ENCODE measurements around the gene FGGY. TPM values are rescaled to one million over a fixed set of nuclear protein-coding genes. Genes with fewer than 3 reads are reported as not detected.
"Not testable (repeated sequence)": the region's sequence is repeated elsewhere in the genome, so short reads cannot be mapped to it uniquely, and the experiment has no call there.

The FGGY gene
- total and polyA plus RNA-seq, 2 donors (not counting 3 experiments of a cell fraction or from before 2014, with no cell fraction given), result 5.6 to 6.4 TPM

GRCh38 chr1:59468828-59469428, 172.0 kb downstream of the FGGY start:
- POLR2A ChIA-PET, result no interaction called here
- Histone ChIP-seq H3K36me3 (ENCODE audit: control insufficient read depth in 2 of 2, extremely low read depth in 1 of 2, insufficient read depth in 2 of 2, low read length in 2 of 2) (no peaks in the 10 kb centered on the region), H2AFZ (ENCODE audit: low read depth, low read length) (no peak overlapping the region), H3K27me3 (ENCODE audit: control insufficient read depth in 2 of 2, insufficient read depth in 2 of 2, low read length in 2 of 2) (no peaks in the 10 kb centered on the region), H3K4me2 (ENCODE audit: insufficient read depth, low read length) (no peak overlapping the region), H3K4me1 (ENCODE audit: control insufficient read depth, extremely low read depth, insufficient read depth, low read length) (no peaks in the 10 kb centered on the region), H3K9me1 (replicated peaks; ENCODE audit: control insufficient read depth, extremely low read depth, insufficient read depth, low read length) (no peaks in the 10 kb centered on the region), H3K4me3 (replicated peaks in 1 of 3; ENCODE audit: insufficient read depth in 1 of 3, low read depth in 1 of 3, low read length in 3 of 3) (no peak overlapping the region), H3K79me2 (ENCODE audit: control insufficient read depth, insufficient read depth, low read length) (no peaks in the 10 kb centered on the region), H4K20me1 (replicated peaks; ENCODE audit: control insufficient read depth, extremely low read depth, insufficient read depth, low read length) (no peaks in the 10 kb centered on the region), H3K27ac (ENCODE audit: insufficient read depth, low read depth, low read length) (no peak overlapping the region), H3K9me3 (replicated peaks; ENCODE audit: control insufficient read depth, insufficient read depth, low read length) (no peaks in the 10 kb centered on the region), H3K9ac (replicated peaks; ENCODE audit: extremely low read depth, insufficient read depth, low read length) (no peak overlapping the region)
- FAIRE-seq, result no peak
- no peak for TF ChIP-seq EZH2 (IDR thresholded peaks at IDR 0.05; ENCODE audit: borderline replicate concordance, low read depth, low read length, severe bottlenecking)
- no peak for TF ChIP-seq POLR2A (IDR thresholded peaks at IDR 0.05; ENCODE audit: low read depth, low read length)
- TF ChIP-seq, protein P1, sequence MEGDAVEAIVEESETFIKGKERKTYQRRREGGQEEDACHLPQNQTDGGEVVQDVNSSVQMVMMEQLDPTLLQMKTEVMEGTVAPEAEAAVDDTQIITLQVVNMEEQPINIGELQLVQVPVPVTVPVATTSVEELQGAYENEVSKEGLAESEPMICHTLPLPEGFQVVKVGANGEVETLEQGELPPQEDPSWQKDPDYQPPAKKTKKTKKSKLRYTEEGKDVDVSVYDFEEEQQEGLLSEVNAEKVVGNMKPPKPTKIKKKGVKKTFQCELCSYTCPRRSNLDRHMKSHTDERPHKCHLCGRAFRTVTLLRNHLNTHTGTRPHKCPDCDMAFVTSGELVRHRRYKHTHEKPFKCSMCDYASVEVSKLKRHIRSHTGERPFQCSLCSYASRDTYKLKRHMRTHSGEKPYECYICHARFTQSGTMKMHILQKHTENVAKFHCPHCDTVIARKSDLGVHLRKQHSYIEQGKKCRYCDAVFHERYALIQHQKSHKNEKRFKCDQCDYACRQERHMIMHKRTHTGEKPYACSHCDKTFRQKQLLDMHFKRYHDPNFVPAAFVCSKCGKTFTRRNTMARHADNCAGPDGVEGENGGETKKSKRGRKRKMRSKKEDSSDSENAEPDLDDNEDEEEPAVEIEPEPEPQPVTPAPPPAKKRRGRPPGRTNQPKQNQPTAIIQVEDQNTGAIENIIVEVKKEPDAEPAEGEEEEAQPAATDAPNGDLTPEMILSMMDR (IDR thresholded peaks at IDR 0.05; ENCODE audit: extremely low read depth in 1 of 2, insufficient read depth in 1 of 2, low read depth in 1 of 2, low read length in 2 of 2), result no peak
- no peak for TF ChIP-seq JUN (IDR thresholded peaks at IDR 0.05; ENCODE audit: borderline replicate concordance, insufficient read depth, insufficient read length, low read depth)
- no peak for TF ChIP-seq GATA2 (IDR thresholded peaks at IDR 0.05; ENCODE audit: insufficient read depth, insufficient read length, low read depth, low read length)
- no peak for TF ChIP-seq MYC (IDR thresholded peaks at IDR 0.05; ENCODE audit: low read depth, low read length)
- no peak for TF ChIP-seq FOS (IDR thresholded peaks at IDR 0.05; ENCODE audit: borderline replicate concordance, insufficient read depth, low read length)
- TF ChIP-seq MAX (IDR thresholded peaks at IDR 0.05; ENCODE audit: insufficient read depth, insufficient read length), result no peak
- TF ChIP-seq POLR2AphosphoS5 (IDR thresholded peaks at IDR 0.05; ENCODE audit: insufficient read depth, low read depth, low read length), result no peak
- BruUV-seq (replicated peaks), result no TSS peak
- dilution Hi-C loops (cut with MboI; ENCODE audit: extremely low pct_ligation_motif_present, low sequenced_read_pairs), result no loop called here
- DNase-seq (ENCODE audit: low read depth, low spot score), result no peak
- intact Hi-C loops (cut with micrococcal nuclease), result no loop called here
- CTCF ChIA-PET, result no interaction called here

GRCh38 chr1:59471991-59472570, 175.2 kb downstream of the FGGY start:
- dilution Hi-C loops (cut with MboI; ENCODE audit: extremely low pct_ligation_motif_present, low sequenced_read_pairs); H3K4me2 ChIP-seq (ENCODE audit: insufficient read depth, low read length); CTCF ChIA-PET; H3K9me1 ChIP-seq (replicated peaks; ENCODE audit: control insufficient read depth, extremely low read depth, insufficient read depth, low read length); H3K79me2 ChIP-seq (ENCODE audit: control insufficient read depth, insufficient read depth, low read length); DNase-seq (ENCODE audit: low read depth, low spot score); H3K27ac ChIP-seq (ENCODE audit: insufficient read depth, low read depth, low read length); BruUV-seq (replicated peaks); H3K4me1 ChIP-seq (ENCODE audit: control insufficient read depth, extremely low read depth, insufficient read depth, low read length); H4K20me1 ChIP-seq (replicated peaks; ENCODE audit: control insufficient read depth, extremely low read depth, insufficient read depth, low read length); H3K9ac ChIP-seq (replicated peaks; ENCODE audit: extremely low read depth, insufficient read depth, low read length); H3K4me3 ChIP-seq (replicated peaks in 1 of 3; ENCODE audit: insufficient read depth in 1 of 3, low read depth in 1 of 3, low read length in 3 of 3); H3K36me3 ChIP-seq (ENCODE audit: control insufficient read depth in 2 of 2, extremely low read depth in 1 of 2, insufficient read depth in 2 of 2, low read length in 2 of 2); POLR2A ChIA-PET; H3K27me3 ChIP-seq (ENCODE audit: control insufficient read depth in 2 of 2, insufficient read depth in 2 of 2, low read length in 2 of 2); FAIRE-seq; intact Hi-C loops (cut with micrococcal nuclease); H2AFZ ChIP-seq (ENCODE audit: low read depth, low read length); H3K9me3 ChIP-seq (replicated peaks; ENCODE audit: control insufficient read depth, insufficient read depth, low read length): not testable (repeated sequence)

All from endothelial cell of umbilical vein (primary cell).